HG02885 (cell line): ENCODE data around the gene ZNF10.

Experiments
- ATAC-seq: cut with Tn5 transposase; IDR thresholded peaks from one replicate; pipeline ENCODE4 v1.9.1; 2021; ENCODE audit warnings: mild to moderate bottlenecking; ENCODE audit not compliant: unreplicated experiment, poor library complexity

The ZNF10 gene

DNA sequence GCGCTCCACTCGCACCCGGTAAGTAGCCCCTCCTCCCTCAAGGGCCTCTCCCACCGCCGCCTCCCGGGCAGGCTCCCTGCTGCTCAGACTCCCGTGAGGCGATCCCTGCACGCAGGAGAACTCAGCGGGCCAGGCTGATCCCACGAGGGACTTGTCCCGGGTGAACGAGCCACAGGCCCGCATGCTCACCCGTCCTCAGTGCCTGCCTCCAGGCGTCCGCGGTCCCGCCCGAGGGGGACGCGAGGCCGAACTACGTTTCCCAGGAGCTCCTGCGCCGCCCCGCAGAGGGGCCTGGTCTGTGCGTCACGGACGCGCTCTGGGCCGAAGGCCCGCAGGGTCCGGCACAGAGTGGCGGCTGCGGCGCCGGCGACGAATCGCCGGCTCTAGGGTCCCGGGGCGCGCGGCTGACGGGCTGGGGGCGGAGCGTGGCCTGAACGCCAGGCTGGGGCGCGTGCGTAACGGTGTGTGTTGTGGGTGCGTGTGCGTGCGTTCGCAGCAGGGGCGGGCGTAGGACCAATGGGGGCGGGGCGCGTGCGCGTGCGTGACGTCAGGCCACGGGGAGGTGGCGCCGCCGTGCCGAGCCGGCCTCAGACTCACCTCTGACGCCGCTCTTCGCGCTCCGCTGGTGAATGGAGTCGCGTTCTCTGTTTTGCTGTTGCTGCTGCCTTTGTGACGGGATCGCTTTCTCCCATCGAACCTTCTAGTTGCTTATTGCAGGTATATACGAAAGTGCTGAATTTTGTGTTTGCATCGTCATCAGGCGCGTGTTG lies at the start of gene ZNF10, which contains the start of gene ZNF891:
TSS of gene ZNF10 (plus strand) at position 590 of the 770 bp plus-strand sequence. CDS start 13,866 bp downstream, outside the sequence.
TSS of gene ZNF891 (minus strand) at position 237 of the 770 bp plus-strand sequence. CDS start 8,356 bp downstream, outside the sequence.
- peak; percentile 90 for ATAC-seq

- no peak for ATAC-seq
These were observed 49.2 kb upstream of the ZNF10 start for GRCh38 chr12:133081159-133081780.

GRCh38 chr12:133083345-133083744 lies 47.1 kb upstream of the ZNF10 start:
- ATAC-seq, result no peak

DNA sequence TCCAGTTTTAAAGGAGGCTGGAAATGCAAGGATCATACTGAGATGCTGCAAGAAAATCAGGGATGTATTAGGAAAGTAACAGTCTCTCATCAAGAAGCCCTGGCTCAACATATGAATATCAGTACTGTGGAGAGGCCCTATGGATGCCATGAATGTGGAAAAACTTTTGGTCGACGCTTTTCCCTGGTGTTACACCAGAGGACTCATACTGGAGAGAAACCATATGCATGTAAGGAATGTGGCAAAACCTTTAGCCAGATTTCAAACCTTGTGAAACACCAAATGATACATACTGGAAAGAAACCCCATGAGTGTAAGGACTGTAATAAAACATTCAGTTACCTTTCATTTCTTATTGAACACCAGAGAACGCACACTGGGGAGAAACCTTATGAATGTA lies 24.8 kb upstream of the ZNF10 start:
- no peak for ATAC-seq

GRCh38 chr12:133106253-133106652 lies 24.2 kb upstream of the ZNF10 start:
- no peak for ATAC-seq

- no peak for ATAC-seq
These were observed 23.3 kb upstream of the ZNF10 start for GRCh38 chr12:133107121-133107520.

GRCh38 chr12:133108150-133108549 lies 22.3 kb upstream of the ZNF10 start:
- no peak for ATAC-seq

- no peak for ATAC-seq
These were observed 9.8 kb upstream of the ZNF10 start for GRCh38 chr12:133120385-133121191.

DNA sequence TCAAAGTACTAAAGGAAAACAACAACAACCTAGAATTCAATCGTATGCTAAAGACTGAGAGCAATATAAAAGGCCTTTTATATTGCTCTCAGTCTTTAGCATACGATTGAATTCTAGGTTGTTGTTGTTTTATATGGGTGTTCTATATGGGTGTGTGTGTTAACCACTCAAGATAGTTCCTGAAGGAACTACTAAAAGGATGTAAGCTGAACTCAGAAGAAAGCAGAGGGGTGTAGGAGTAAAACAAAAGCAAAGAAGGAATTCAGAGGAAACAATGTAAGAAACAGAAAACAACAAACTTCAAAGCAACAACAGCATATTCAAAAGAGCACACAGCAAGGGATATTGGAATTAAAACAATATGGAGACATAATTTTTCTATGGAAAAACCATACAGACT lies 5.8 kb upstream of the ZNF10 start:
- ATAC-seq, result no peak

GRCh38 chr12:133129368-133130037 lies 924 bp upstream of the ZNF10 start:
- no peak for ATAC-seq

- ATAC-seq, result no peak
These were observed 341 bp downstream of the ZNF10 start for GRCh38 chr12:133130808-133131128.

GRCh38 chr12:133135747-133136146 lies 5.3 kb downstream of the ZNF10 start:
- ATAC-seq, result no peak

DNA sequence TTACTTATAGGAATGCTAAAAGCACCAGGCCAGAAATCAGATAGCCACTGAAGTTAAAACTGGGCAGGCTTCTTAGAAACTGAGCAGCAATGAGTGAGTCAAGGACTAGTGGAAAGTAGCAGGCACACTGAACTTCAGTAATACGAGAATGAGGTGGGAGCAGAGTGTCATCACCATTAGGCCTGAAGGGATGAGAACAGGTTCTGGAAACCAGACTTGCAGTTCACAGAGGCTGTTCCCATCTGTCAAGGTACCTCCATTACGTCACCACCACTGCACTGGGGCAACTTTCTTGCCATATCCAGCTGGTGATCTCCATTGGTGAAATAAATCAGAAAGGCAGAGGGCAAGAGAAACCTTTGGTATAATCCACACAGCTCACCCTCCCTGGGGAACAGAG lies 15.6 kb downstream of the ZNF10 start:
- ATAC-seq, result no peak

DNA sequence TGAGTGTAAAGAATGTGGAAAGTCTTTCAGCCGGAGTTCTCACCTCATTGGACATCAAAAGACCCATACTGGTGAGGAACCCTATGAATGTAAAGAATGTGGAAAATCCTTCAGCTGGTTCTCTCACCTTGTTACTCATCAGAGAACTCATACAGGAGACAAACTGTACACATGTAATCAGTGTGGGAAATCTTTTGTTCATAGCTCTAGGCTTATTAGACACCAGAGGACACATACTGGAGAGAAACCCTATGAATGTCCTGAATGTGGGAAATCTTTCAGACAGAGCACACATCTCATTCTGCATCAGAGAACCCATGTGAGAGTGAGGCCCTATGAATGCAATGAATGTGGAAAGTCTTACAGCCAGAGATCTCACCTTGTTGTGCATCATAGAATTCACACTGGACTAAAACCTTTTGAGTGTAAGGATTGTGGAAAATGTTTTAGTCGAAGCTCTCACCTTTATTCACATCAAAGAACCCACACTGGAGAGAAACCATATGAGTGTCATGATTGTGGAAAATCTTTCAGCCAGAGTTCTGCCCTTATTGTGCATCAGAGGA lies 25.8 kb downstream of the ZNF10 start:
- ATAC-seq, result no peak

DNA sequence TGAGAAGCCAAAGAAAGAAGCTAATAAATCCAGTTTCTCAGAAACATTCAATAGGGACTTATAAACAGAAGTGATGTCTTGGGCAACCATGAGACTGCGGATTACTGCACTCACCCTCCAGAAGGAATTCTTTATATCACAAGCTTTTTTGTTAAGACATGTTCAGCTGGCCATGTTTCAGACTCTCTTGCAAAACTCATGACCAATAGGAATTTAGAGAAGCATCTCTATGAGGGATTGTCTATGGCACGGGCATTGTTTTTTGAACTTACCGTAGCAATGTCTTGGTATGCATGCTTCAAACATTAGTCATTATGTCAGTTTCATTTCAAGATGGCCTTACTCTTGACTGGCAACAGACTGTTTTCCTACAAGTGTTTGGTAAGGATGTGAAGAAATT lies 35.3 kb downstream of the ZNF10 start:
- ATAC-seq, result no peak

GRCh38 chr12:133172491-133172890 lies 42.1 kb downstream of the ZNF10 start:
- ATAC-seq, result no peak

DNA sequence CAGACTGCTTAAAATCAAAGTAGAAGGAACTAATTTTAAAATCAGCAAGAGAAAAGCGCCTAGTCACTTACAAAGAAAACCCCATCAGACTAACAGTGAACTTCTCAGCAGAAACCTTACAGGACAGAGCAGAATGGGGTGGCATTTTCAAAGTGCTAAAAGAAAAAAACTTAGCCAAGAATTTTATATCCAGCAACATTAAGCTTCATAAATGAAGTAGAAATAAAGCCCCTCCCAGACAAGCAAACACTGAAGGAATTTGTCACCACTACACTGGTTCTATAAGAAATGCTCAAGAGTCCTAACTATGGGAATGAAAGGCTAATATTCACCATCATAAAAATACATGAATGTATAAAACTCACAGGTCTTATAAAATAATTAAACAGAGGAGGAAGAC lies 44.5 kb downstream of the ZNF10 start:
- ATAC-seq, result no peak

DNA sequence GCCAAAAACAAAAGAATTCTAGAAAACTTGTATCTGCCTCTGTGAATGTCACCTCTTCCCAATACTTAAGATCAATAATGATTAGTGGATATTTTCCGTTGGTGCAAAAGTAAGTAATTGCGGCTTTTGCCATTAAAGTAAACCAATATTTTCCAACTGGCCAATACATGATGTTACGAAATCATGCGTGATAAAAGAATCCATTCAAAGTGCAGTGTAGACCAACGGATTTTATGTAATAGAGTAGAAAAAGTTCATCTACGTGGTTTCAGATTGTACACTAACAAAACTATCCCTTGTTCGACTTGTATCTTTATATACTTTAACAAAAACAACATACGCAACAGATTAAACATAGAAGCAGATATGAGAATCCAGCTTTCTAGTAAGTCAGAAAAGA lies 50.2 kb downstream of the ZNF10 start:
- no peak for ATAC-seq

- ATAC-seq, result peak; percentile 95
These were observed 51.0 kb downstream of the ZNF10 start, which contains the start of gene ZNF268 for GRCh38 chr12:133181238-133181959. Gene ZNF268 (plus strand): TSS chr12:133181495. CDS start chr12:133181998, 503 bp downstream.
